NCI-H82 (cell line): ENCODE data around the gene MAST1.
A peak's percentile ranks its signal among the peaks of the same experiment; 100 is the strongest.
"Not testable (repeated sequence)": the region's sequence is repeated elsewhere in the genome, so short reads cannot be mapped to it uniquely, and the experiment has no call there.

Experiments
- DNase-seq: peaks from one replicate; lab custom pipeline; 2025; lab: John Stamatoyannopoulos, UW

The MAST1 gene

DNA sequence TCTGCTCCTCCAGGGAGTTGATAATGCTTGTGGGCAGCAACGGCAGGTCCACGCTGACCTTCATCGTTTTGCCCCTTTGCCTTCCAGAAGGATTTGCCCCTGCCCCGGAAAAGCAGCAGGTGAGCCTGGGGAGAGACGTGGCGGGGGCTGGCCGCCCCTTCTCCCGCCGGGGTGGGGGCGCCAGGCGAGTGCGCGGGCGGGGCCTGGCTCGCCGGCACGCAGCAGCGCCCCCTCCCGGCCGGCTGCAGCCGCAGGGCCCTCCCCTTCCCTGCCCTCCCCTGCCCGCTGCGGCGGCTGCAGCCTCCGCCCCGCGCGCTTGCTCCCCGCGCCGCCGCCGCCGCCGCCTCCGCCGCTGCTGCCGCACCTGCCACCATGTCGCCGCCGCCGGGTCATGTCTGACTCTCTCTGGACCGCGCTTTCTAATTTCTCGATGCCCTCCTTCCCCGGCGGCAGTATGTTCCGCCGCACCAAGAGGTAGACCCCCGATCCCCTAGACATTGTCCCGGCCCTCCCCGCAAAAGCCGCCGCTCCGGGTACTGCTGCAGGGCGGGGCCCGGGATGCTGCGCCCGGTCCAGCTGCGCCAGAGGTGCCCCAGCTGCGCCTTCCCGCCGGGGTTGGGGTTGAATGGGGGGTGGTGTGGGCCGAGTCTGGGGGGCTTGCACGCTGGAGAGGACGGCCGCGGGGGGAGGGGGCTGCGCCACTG lies at the start of gene MAST1:
MAST1 (plus strand) TSS at position 334 of the 704 bp plus-strand sequence; CDS start at position 392, 58 bp downstream.
- peak; percentile 89 for DNase-seq

- DNase-seq, result peak; percentile 95
These were observed 49.6 kb upstream of the MAST1 start for GRCh38 chr19:12788682-12789097.

DNA sequence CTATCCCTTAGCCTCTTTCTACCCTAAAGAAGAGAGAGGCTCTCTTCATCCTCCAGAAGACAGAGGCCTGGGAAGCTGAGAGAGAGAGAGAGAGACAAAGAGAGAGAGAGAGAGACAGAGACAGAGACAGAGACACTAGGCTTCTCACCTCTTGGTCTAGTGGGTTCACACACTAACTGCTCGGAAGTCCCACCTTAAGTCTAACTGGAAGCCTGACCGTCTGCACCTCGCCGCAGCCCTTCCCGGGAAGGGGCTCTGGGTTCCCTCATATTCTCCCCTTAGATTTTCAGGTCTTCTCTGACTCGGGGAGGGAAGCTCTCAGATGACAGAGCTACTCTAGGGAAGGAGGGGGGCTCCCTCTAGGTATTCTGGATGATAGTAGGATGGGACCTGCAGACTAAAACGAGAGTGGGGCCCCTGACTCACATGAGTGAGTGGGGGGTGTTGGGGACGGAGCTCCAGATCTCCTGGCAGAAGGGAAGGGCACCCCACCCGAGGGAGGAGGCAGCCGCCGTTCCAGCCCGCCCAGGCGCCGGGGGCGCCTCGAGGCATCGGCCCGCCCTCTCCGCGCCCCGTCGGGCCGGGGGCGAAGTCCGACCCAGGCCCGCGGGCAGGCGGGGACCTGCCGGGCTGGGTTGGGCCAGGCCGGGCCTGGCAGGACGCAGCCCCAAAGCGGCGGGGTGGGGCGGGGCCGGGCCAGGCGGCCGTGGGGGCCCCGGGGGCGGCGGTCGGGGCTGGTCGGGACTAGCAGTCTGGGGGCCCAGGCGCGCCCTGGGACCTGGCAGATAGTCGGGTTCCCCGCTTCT lies 49.0 kb upstream of the MAST1 start:
- DNase-seq, result peak; percentile 76

GRCh38 chr19:12789904-12790619 lies 48.3 kb upstream of the MAST1 start:
- DNase-seq, result peak; percentile 98

DNA sequence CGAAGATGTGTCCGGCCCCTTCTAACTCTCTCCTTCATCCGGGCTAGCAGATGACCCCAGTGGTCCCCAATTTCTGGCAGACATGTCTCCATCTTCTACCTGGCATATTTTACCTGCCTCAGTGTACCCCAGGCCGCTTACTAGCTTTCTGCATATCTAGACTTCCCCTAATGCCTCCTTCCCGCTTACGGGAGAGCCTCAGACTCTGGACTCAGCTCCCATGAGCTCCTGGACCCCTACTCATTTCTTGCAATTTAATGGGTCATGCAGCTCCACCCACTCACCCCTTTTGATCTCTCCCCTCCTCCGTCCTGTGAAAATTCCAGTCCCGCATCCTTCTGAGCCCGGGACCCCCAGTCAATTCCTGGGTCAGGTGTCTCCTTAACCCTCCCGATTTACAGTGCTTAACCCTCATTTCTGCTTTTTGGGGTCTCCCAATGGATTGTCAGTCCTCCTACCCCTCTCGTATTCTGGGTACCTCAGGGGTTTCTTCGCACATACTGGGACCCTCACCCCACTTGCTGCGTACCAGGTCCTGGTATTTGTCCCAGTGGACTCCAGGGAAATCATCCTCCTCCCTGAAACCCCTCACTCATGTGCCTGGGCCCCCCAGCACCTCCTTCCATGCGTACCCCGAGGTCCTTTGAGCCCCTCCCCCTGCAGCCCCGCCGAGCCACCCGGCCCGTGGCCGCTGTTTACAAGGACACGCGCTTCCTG lies 47.5 kb upstream of the MAST1 start:
- no peak for DNase-seq

DNA sequence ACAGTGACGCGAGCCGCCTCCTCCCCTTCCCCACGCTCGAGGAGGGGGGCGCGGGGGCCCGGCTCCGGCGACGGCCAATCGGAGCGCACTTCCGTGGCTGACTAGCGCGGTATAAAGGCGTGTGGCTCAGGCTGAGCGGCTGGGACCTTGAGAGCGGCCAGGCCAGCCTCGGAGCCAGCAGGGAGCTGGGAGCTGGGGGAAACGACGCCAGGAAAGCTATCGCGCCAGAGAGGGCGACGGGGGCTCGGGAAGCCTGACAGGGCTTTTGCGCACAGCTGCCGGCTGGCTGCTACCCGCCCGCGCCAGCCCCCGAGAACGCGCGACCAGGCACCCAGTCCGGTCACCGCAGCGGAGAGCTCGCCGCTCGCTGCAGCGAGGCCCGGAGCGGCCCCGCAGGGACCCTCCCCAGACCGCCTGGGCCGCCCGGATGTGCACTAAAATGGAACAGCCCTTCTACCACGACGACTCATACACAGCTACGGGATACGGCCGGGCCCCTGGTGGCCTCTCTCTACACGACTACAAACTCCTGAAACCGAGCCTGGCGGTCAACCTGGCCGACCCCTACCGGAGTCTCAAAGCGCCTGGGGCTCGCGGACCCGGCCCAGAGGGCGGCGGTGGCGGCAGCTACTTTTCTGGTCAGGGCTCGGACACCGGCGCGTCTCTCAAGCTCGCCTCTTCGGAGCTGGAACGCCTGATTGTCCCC lies 46.8 kb upstream of the MAST1 start, which contains the start of gene JUNB:
JUNB (plus strand) TSS at position 142 of the 706 bp plus-strand sequence; CDS start at position 428, 286 bp downstream.
- DNase-seq, result peak; percentile 99

DNA sequence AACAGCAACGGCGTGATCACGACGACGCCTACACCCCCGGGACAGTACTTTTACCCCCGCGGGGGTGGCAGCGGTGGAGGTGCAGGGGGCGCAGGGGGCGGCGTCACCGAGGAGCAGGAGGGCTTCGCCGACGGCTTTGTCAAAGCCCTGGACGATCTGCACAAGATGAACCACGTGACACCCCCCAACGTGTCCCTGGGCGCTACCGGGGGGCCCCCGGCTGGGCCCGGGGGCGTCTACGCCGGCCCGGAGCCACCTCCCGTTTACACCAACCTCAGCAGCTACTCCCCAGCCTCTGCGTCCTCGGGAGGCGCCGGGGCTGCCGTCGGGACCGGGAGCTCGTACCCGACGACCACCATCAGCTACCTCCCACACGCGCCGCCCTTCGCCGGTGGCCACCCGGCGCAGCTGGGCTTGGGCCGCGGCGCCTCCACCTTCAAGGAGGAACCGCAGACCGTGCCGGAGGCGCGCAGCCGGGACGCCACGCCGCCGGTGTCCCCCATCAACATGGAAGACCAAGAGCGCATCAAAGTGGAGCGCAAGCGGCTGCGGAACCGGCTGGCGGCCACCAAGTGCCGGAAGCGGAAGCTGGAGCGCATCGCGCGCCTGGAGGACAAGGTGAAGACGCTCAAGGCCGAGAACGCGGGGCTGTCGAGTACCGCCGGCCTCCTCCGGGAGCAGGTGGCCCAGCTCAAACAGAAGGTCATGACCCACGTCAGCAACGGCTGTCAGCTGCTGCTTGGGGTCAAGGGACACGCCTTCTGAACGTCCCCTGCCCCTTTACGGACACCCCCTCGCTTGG lies 46.1 kb upstream of the MAST1 start:
- DNase-seq, result peak; percentile 90

DNA sequence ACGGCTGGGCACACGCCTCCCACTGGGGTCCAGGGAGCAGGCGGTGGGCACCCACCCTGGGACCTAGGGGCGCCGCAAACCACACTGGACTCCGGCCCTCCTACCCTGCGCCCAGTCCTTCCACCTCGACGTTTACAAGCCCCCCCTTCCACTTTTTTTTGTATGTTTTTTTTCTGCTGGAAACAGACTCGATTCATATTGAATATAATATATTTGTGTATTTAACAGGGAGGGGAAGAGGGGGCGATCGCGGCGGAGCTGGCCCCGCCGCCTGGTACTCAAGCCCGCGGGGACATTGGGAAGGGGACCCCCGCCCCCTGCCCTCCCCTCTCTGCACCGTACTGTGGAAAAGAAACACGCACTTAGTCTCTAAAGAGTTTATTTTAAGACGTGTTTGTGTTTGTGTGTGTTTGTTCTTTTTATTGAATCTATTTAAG lies 45.4 kb upstream of the MAST1 start:
- DNase-seq, result no peak

GRCh38 chr19:12793290-12794195 lies 44.8 kb upstream of the MAST1 start:
- peak; percentile 97 for DNase-seq

DNA sequence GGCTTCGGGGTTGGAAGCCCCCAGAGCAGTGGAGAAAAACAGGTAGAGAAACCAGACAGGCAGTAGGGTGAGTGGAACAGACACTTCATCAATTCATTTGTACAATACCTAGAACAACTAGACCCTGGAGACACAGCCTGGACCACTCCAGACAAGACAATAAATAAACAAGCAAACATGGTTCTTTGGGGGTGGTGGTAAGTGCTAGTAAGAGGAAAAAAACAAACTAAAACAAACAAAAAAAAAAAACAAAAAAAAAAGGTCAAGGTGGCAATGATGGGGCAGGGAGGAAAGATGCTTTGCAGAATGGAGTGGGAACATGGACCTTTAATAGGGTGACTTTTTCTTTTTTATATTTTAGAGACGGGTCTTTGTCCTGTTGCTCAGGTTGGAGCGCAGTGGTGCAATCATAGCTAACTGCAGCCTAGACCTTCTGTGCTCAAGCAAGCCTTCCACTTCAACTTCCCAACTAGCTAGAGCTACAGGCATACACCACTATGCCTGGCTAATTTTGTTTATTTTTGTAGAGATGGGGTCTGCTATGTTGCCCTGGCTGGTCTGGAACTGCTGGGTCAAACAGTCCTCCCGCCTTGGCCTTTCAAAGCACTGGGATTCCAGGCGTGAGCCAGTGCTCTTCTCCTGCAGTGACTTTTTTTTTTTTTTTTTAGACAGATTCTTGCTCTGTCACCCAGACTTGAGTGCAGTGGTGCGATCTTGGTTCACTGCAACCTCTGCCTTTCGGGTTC lies 43.9 kb upstream of the MAST1 start:
- DNase-seq, result no peak

DNA sequence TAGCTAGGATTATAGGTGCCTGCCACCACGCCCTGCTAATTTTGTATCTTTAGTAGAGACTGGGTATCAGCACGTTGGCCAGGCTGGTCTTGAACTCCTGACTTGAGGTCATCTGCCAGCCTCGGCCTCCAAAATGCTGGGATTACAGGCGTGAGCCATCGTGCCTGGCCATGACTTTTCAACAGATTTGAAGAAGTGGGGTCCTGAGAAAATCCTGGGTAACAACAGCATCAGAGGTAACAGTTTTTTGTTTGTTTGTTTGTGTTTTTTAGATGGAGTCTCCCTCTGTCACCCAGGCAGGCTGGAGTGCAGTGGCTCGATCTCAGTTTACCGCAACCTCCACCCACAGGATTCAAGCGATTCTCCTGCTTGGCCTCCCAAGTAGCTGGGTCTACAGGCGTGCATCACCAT lies 43.3 kb upstream of the MAST1 start:
- DNase-seq, result no peak

DNA sequence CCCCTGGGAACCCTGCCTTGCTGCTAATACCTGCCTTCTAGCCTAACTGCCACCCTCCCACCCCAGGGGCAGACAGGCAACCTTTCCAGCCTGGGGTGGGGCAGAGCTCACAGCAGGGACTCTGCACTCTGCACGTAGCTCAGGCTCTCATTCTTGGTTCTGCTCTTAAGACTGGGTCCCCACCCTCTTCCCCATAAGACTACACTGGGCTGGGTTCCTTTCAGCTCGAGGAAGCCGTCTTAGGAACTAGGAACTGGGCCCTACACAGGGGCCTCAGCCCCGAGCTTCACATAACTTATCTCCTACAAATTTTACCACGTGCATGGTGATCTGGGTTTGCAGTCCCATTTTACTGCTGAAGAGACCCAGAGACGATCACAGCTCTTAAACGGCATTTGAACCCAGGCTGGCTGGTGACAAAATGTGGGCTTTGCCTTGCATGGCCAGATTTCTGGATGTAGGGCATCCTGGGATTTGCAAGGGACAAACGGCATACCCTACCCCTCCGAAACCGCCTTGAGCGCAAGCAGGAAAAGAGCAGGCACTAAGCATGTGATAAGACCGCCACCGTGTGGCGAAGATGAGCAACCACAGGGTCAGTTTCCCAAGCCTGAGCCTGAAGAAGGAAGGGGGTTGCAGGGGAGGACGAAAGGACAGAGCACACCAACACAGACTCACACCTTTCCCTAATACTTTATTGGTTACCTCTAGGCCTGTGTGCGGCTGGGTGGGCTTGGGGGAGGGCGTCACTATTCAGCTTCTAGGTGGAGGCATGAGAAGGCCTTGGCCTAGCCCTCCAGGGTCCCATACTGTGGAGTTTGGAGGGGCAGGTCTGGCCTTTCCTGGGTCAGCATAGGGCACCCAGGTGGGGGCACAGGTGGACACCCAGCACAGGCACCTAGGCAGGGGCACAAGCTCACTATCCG lies 41.9 kb upstream of the MAST1 start:
- peak; percentile 96 for DNase-seq

- no peak for DNase-seq
These were observed 41.2 kb upstream of the MAST1 start for GRCh38 chr19:12797141-12797587.

GRCh38 chr19:12797607-12798006 lies 40.7 kb upstream of the MAST1 start:
- DNase-seq, result not testable (repeated sequence)

DNA sequence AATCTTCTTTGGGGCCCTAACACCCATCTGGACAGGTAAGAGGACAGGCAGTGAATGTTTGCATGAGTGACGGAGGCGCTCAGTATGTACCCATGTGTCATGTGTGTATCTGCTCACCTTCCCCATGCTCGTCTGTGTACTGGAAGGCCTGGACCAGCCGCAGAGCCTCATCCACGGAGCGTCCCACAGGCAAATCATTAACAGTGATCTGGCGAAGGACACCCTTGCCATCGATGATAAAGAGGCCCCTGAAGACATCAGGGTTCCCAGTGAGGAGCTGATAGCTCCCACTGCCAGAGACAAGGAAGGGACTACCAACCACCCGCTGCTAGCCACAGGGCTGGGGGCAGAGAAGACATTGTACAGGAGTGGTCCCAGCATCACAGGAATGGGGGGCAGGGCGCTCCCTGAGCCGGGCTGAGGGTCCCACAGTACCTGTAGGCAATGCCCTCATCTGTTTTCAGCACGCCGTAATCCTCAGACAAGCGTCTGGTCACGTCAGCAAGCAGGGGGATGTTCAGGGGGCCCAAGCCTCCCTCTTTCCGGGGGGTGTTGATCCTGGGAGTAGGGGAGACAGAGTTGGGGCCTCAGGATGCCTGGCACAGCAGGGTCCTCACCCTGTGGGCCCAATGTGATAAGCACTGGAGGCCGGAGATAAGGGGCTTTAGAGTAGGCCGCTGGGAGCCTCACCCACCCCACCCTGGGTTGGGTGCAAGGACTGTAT lies 38.4 kb upstream of the MAST1 start:
- no peak for DNase-seq

- DNase-seq, result no peak
These were observed 37.9 kb upstream of the MAST1 start for GRCh38 chr19:12800466-12800770.
